NCI-H510A (cell line): ENCODE data around the gene MYLIP.

Experiments used
- DNase-seq: peaks from one replicate; lab custom pipeline; 2025; lab: John Stamatoyannopoulos, UW

Gene MYLIP

GRCh38 chr6:16108419-16108818 lies 20.5 kb upstream of the MYLIP start:
- DNase-seq: no peak

- DNase-seq: no peak
Observed at GRCh38 chr6:16108921-16109658, 19.8 kb upstream of the MYLIP start.

- DNase-seq: no peak
Observed at GRCh38 chr6:16109659-16110305, 19.1 kb upstream of the MYLIP start.

GRCh38 chr6:16118825-16119224 lies 10.1 kb upstream of the MYLIP start:
- no peak for DNase-seq

- no peak for DNase-seq
Observed at GRCh38 chr6:16121339-16121738, 7.5 kb upstream of the MYLIP start.

GRCh38 chr6:16122197-16122596 lies 6.7 kb upstream of the MYLIP start:
- DNase-seq: no peak

- DNase-seq: no peak
Observed at GRCh38 chr6:16124198-16125180, 4.4 kb upstream of the MYLIP start.

GRCh38 chr6:16126056-16126455 lies 2.8 kb upstream of the MYLIP start:
- DNase-seq: no peak

GRCh38 chr6:16126861-16127260 lies 2.0 kb upstream of the MYLIP start:
- DNase-seq: no peak

GRCh38 chr6:16127471-16127870 lies 1.4 kb upstream of the MYLIP start:
- DNase-seq: no peak

GRCh38 chr6:16129623-16130401 lies 926 bp downstream of the MYLIP start:
- DNase-seq: no peak

- DNase-seq: no peak
Observed at GRCh38 chr6:16130437-16130891, 1.6 kb downstream of the MYLIP start.

- DNase-seq: no peak
Observed at GRCh38 chr6:16130932-16131387, 2.1 kb downstream of the MYLIP start.

- no peak for DNase-seq
Observed at GRCh38 chr6:16132909-16133308, 4.0 kb downstream of the MYLIP start.

GRCh38 chr6:16134430-16134829 lies 5.5 kb downstream of the MYLIP start:
- DNase-seq: no peak

GRCh38 chr6:16135066-16135465 lies 6.2 kb downstream of the MYLIP start:
- no peak for DNase-seq

GRCh38 chr6:16136091-16136490 lies 7.2 kb downstream of the MYLIP start:
- no peak for DNase-seq

- no peak for DNase-seq
Observed at GRCh38 chr6:16136621-16137450, 8.0 kb downstream of the MYLIP start.

GRCh38 chr6:16137451-16137801 lies 8.5 kb downstream of the MYLIP start:
- DNase-seq: no peak

GRCh38 chr6:16139556-16139955 lies 10.7 kb downstream of the MYLIP start:
- DNase-seq: no peak

- no peak for DNase-seq
Observed at GRCh38 chr6:16140607-16141006, 11.7 kb downstream of the MYLIP start.
